ENCODE data around the gene SURF4. TPM values are rescaled to one million over a fixed set of nuclear protein-coding genes. Genes with fewer than 3 reads are reported as not detected.

Gene SURF4
- total and polyA plus RNA-seq, 2 of the 13 experiments (the other 11 are each of a cell fraction or from before 2014, with no cell fraction given): 220 to 265 TPM

DNA sequence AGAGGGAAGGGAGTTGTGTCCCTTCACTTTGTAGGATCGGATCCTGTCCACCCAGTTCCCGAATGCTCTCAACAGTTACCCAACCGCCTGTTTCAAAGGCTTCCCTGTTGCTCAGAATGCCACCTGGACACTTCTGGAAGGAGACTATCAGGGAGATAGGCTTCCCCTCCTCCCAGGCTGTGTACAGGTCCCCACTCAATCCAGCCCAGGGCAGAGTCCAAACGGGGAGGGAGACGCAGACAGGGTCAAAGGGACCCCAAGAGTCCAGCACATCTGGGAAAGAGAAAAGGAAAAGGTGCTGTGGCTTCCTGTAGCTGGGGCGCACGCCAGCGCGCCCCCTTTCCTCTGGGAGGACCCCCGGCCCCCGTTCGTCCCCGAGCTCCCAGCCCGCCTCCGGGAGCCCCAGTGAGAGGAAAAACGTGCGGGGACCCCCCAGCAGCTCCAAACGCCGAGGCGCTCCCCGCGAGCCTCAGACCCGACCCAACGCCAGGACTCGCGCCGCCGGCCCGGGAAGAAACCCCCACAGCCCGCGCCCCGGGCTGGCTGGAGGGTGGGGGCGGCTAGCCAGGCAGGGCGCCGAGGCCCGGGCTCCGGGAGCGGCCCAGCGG, 640 bp downstream of the SURF4 start (continued):
- TF ChIP-seq, protein P1, sequence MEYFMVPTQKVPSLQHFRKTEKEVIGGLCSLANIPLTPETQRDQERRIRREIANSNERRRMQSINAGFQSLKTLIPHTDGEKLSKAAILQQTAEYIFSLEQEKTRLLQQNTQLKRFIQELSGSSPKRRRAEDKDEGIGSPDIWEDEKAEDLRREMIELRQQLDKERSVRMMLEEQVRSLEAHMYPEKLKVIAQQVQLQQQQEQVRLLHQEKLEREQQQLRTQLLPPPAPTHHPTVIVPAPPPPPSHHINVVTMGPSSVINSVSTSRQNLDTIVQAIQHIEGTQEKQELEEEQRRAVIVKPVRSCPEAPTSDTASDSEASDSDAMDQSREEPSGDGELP (IDR thresholded peaks at IDR 0.05; ENCODE audit: borderline replicate concordance, low read depth): peak; percentile 63; the same call in 1 of the 2 replicates
- TF ChIP-seq, protein P2, sequence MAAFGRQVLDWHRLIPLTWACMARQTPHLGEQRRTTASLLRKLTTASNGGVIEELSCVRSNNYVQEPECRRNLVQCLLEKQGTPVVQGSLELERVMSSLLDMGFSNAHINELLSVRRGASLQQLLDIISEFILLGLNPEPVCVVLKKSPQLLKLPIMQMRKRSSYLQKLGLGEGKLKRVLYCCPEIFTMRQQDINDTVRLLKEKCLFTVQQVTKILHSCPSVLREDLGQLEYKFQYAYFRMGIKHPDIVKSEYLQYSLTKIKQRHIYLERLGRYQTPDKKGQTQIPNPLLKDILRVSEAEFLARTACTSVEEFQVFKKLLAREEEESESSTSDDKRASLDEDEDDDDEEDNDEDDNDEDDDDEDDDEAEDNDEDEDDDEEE (CRISPR knock-in tag; IDR thresholded peaks at IDR 0.05): no peak
- TF ChIP-seq ELF4 (CRISPR knock-in tag; IDR thresholded peaks at IDR 0.05; ENCODE audit: borderline replicate concordance) (peak; percentile 73; the same call in 1 of the 2 replicates), ZC3H13 (CRISPR knock-in tag; IDR thresholded peaks at IDR 0.05) (no peak), ARID2 (CRISPR knock-in tag; IDR thresholded peaks at IDR 0.05; ENCODE audit: borderline replicate concordance) (no peak), MATR3 (CRISPR knock-in tag; IDR thresholded peaks at IDR 0.05) (no peak), ZNF484 (CRISPR knock-in tag; IDR thresholded peaks at IDR 0.05; ENCODE audit: borderline replicate concordance, low read depth) (no peak), ASH2L (IDR thresholded peaks at IDR 0.05; ENCODE audit: insufficient read length, low read depth, low read length) (no peak), ZNF235 (CRISPR knock-in tag; IDR thresholded peaks at IDR 0.05; ENCODE audit: borderline replicate concordance) (no peak), REPIN1 (CRISPR knock-in tag; IDR thresholded peaks at IDR 0.05; ENCODE audit: borderline replicate concordance, low read depth) (peak; percentile 56; the same call in 1 of the 2 replicates), NCOA1 (CRISPR knock-in tag; IDR thresholded peaks at IDR 0.05) (no peak), ZNF597 (CRISPR knock-in tag; IDR thresholded peaks at IDR 0.05) (no peak), IRF9 (CRISPR knock-in tag; IDR thresholded peaks at IDR 0.05; ENCODE audit: borderline replicate concordance) (no peak), POLR2AphosphoS2 (IDR thresholded peaks at IDR 0.05; ENCODE audit: low read depth, low read length) (no peak), ZNF329 (CRISPR knock-in tag; IDR thresholded peaks at IDR 0.05; ENCODE audit: low read depth) (no peak), CAMTA2 (CRISPR knock-in tag; IDR thresholded peaks at IDR 0.05; ENCODE audit: borderline replicate concordance) (no peak), NFKB2 (CRISPR knock-in tag; IDR thresholded peaks at IDR 0.05; ENCODE audit: borderline replicate concordance) (peak; percentile 59; the same call in 1 of the 2 replicates)
- TF ChIP-seq, protein P3, sequence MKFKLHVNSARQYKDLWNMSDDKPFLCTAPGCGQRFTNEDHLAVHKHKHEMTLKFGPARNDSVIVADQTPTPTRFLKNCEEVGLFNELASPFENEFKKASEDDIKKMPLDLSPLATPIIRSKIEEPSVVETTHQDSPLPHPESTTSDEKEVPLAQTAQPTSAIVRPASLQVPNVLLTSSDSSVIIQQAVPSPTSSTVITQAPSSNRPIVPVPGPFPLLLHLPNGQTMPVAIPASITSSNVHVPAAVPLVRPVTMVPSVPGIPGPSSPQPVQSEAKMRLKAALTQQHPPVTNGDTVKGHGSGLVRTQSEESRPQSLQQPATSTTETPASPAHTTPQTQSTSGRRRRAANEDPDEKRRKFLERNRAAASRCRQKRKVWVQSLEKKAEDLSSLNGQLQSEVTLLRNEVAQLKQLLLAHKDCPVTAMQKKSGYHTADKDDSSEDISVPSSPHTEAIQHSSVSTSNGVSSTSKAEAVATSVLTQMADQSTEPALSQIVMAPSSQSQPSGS (CRISPR knock-in tag; IDR thresholded peaks at IDR 0.05): no peak
- TF ChIP-seq, protein P4, sequence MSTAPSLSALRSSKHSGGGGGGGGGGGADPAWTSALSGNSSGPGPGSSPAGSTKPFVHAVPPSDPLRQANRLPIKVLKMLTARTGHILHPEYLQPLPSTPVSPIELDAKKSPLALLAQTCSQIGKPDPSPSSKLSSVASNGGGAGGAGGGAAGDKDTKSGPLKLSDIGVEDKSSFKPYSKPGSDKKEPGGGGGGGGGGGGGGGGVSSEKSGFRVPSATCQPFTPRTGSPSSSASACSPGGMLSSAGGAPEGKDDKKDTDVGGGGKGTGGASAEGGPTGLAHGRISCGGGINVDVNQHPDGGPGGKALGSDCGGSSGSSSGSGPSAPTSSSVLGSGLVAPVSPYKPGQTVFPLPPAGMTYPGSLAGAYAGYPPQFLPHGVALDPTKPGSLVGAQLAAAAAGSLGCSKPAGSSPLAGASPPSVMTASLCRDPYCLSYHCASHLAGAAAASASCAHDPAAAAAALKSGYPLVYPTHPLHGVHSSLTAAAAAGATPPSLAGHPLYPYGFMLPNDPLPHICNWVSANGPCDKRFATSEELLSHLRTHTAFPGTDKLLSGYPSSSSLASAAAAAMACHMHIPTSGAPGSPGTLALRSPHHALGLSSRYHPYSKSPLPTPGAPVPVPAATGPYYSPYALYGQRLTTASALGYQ (CRISPR knock-in tag; IDR thresholded peaks at IDR 0.05): no peak; the same call in 1 of the 2 replicates
- TF ChIP-seq, protein P5, sequence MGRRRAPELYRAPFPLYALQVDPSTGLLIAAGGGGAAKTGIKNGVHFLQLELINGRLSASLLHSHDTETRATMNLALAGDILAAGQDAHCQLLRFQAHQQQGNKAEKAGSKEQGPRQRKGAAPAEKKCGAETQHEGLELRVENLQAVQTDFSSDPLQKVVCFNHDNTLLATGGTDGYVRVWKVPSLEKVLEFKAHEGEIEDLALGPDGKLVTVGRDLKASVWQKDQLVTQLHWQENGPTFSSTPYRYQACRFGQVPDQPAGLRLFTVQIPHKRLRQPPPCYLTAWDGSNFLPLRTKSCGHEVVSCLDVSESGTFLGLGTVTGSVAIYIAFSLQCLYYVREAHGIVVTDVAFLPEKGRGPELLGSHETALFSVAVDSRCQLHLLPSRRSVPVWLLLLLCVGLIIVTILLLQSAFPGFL (CRISPR knock-in tag; IDR thresholded peaks at IDR 0.05): no peak
